IMR-90 (cell line): ENCODE data around the gene ERG28. TPM values are rescaled to one million over a fixed set of nuclear protein-coding genes. Genes with fewer than 3 reads are reported as not detected.

ENCODE experiments used
- ATAC-seq: fragments of 200-7000 bp; cut with Tn5 transposase; 2 replicates; pipeline ENCODE4 v1.9.1; 2020; ENCODE audit warnings: low read depth, mild to moderate bottlenecking, moderate library complexity
- BruUV-seq: library from RNA; stranded (reverse); fragments of 400-500 nt; replicated peaks from 2 replicates; lab custom pipeline; 2021; lab: Mats Ljungman, UMichigan
- CTCF ChIA-PET: fragments of 300-600 bp; formaldehyde crosslinking; extraction: SDS; loops from one replicate; lab custom pipeline; 2021; ENCODE audit warnings: antibody characterized with exemption; lab: Yijun Ruan, JAX
- POLR2A ChIA-PET: fragments of 300-600 bp; sonication (Branson Sonifier 250); formaldehyde crosslinking; loops from one replicate; lab custom pipeline; 2022; ENCODE audit warnings: antibody characterized with exemption; ENCODE audit not compliant: unreplicated experiment; lab: Charles Lee
- DNase-seq: peaks from one replicate; pipeline ENCODE4 v3.0.0; 2013
- H2AFZ ChIP-seq: replicated peaks from 2 replicates; pipeline ENCODE3; 2013; ENCODE audit warnings: low read length, mild to moderate bottlenecking; ENCODE audit not compliant: poor library complexity
- H2AK5ac ChIP-seq: 2 replicates; pipeline ENCODE4 v1.6.1; 2013; ENCODE audit warnings: low read depth, low read length, inconsistent platforms
- H2AK9ac ChIP-seq: replicated peaks from 2 replicates; pipeline ENCODE3; 2013; ENCODE audit warnings: mild to moderate bottlenecking, low read depth, low read length, moderate library complexity; ENCODE audit not compliant: poor library complexity
- H2BK120ac ChIP-seq: 2 replicates; pipeline ENCODE4 v1.6.1; 2013; ENCODE audit warnings: low read depth, low read length, inconsistent platforms
- H2BK15ac ChIP-seq: 3 replicates; pipeline ENCODE4 v1.6.1; 2013; ENCODE audit warnings: low read depth, low read length, inconsistent platforms
- H2BK20ac ChIP-seq: 2 replicates; pipeline ENCODE4 v1.6.1; 2013; ENCODE audit warnings: low read depth, mild to moderate bottlenecking, inconsistent platforms, low read length, moderate library complexity
- H2BK5ac ChIP-seq: 2 replicates; pipeline ENCODE4 v1.6.1; 2013; ENCODE audit warnings: mild to moderate bottlenecking, low read depth, low read length, inconsistent platforms; ENCODE audit not compliant: poor library complexity, severe bottlenecking
- H3K14ac ChIP-seq: replicated peaks from 2 replicates; pipeline ENCODE4 v1.6.1; 2013; ENCODE audit warnings: low read depth, low read length, inconsistent platforms
- H3K18ac ChIP-seq: 2 replicates; pipeline ENCODE4 v1.6.1; 2013; ENCODE audit warnings: low read depth, low read length, control low read depth
- H3K23ac ChIP-seq: 2 replicates; pipeline ENCODE4 v1.6.1; 2013; ENCODE audit warnings: low read depth, low read length, inconsistent platforms
- H3K27ac ChIP-seq: 2 replicates; pipeline ENCODE4 v1.5.1; 2013; ENCODE audit warnings: mild to moderate bottlenecking, control low read depth, low read length; ENCODE audit not compliant: insufficient read depth
- H3K27me3 ChIP-seq: 2 replicates; pipeline ENCODE4 v1.6.1; 2013; ENCODE audit warnings: low read length; ENCODE audit not compliant: control insufficient read depth, insufficient read depth
- H3K36me3 ChIP-seq: 2 replicates; pipeline ENCODE4 v1.6.1; 2013; ENCODE audit warnings: low read length, mixed read lengths; ENCODE audit not compliant: control insufficient read depth, insufficient read depth
- H3K4ac ChIP-seq: 2 replicates; pipeline ENCODE4 v1.6.1; 2013; ENCODE audit warnings: low read depth, low read length, inconsistent platforms
- H3K4me1 ChIP-seq: 2 replicates; pipeline ENCODE4 v1.6.1; 2013; ENCODE audit warnings: low read length, mixed read lengths; ENCODE audit not compliant: control insufficient read depth, insufficient read depth
- H3K4me2 ChIP-seq: 2 replicates; pipeline ENCODE4 v1.6.1; 2013; ENCODE audit warnings: low read depth, mild to moderate bottlenecking, control low read depth, low read length, moderate library complexity
- H3K4me3 ChIP-seq: 2 replicates; pipeline ENCODE4 v1.5.1; 2013; ENCODE audit warnings: low read depth, mild to moderate bottlenecking, control low read depth, low read length, moderate library complexity; ENCODE audit not compliant: insufficient read depth
- H3K56ac ChIP-seq: 2 replicates; pipeline ENCODE4 v1.6.1; 2013; ENCODE audit warnings: low read length, inconsistent platforms; ENCODE audit not compliant: insufficient read depth; ENCODE audit errors: extremely low read depth
- H3K79me1 ChIP-seq, 2 experiments: 2 replicates each; pipeline ENCODE4 v1.6.1; 2013; ENCODE audit warnings: low read length in 2 of 2, inconsistent platforms in 1 of 2, low read depth in 1 of 2
- H3K9ac ChIP-seq: 2 replicates; pipeline ENCODE4 v1.6.1; 2013; ENCODE audit warnings: low read depth, low read length, control low read depth
- H3K9me1 ChIP-seq: 2 replicates; pipeline ENCODE4 v1.6.1; 2013; ENCODE audit warnings: low read length, inconsistent platforms; ENCODE audit not compliant: insufficient read depth
- H3K9me3 ChIP-seq: 2 replicates; pipeline ENCODE4 v1.6.1; 2013; ENCODE audit warnings: low read length; ENCODE audit not compliant: control insufficient read depth, insufficient read depth
- H4K20me1 ChIP-seq: 2 replicates; pipeline ENCODE4 v1.6.1; 2013; ENCODE audit warnings: low read length, inconsistent platforms; ENCODE audit not compliant: insufficient read depth
- H4K5ac ChIP-seq: 2 replicates; pipeline ENCODE4 v1.6.1; 2013; ENCODE audit warnings: mild to moderate bottlenecking, low read depth, low read length, control low read depth
- H4K8ac ChIP-seq, 2 experiments: 2 replicates each; pipeline ENCODE4 v1.6.1; 2013; ENCODE audit warnings: low read depth in 2 of 2, low read length in 2 of 2, control low read depth in 1 of 2, inconsistent platforms in 1 of 2
- H4K91ac ChIP-seq: 2 replicates; pipeline ENCODE4 v1.6.1; 2013; ENCODE audit warnings: low read depth, low read length, inconsistent platforms; ENCODE audit not compliant: insufficient read depth
- BHLHE40 ChIP-seq: fragments of 150-350 bp; IDR thresholded peaks from 2 replicates; pipeline ENCODE4 v1.6.1; 2016; ENCODE audit warnings: mild to moderate bottlenecking, low read depth, low read length
- CEBPB ChIP-seq: IDR thresholded peaks from 2 replicates; pipeline ENCODE4 v1.6.1; 2012; ENCODE audit warnings: low read depth, low read length, improper control_type of control experiment
- CHD1 ChIP-seq: IDR thresholded peaks from 2 replicates; pipeline ENCODE4 v1.6.1; 2012; ENCODE audit warnings: low read depth, low read length, improper control_type of control experiment
- ELK1 ChIP-seq: fragments of 150-350 bp; IDR thresholded peaks from 2 replicates; pipeline ENCODE4 v1.6.1; 2016; ENCODE audit warnings: low read depth, mild to moderate bottlenecking, low read length, moderate library complexity, borderline replicate concordance
- FOS ChIP-seq: fragments of 150-350 bp; IDR thresholded peaks from 2 replicates; pipeline ENCODE4 v1.6.1; 2016; ENCODE audit warnings: low read depth, low read length
- MAFK ChIP-seq: IDR thresholded peaks from 2 replicates; pipeline ENCODE4 v1.6.1; 2012; ENCODE audit warnings: low read depth, low read length, improper control_type of control experiment
- MAZ ChIP-seq: IDR thresholded peaks from 2 replicates; pipeline ENCODE4 v1.6.1; 2012; ENCODE audit warnings: low read depth, mild to moderate bottlenecking, low read length, improper control_type of control experiment, moderate library complexity, borderline replicate concordance
- MXI1 ChIP-seq: IDR thresholded peaks from 2 replicates; pipeline ENCODE4 v1.6.1; 2012; ENCODE audit warnings: low read depth, mild to moderate bottlenecking, low read length, moderate library complexity, borderline replicate concordance
- NFE2L2 ChIP-seq: fragments of 150-350 bp; IDR thresholded peaks from 2 replicates; pipeline ENCODE4 v1.6.1; 2016; ENCODE audit warnings: low read depth, mild to moderate bottlenecking, low read length
- POLR2A ChIP-seq: IDR thresholded peaks from 2 replicates; pipeline ENCODE4 v1.6.1; 2012; ENCODE audit warnings: mild to moderate bottlenecking, low read depth, low read length
- RAD21 ChIP-seq: IDR thresholded peaks from 2 replicates; pipeline ENCODE4 v1.6.1; 2012; ENCODE audit warnings: low read length, improper control_type of control experiment
- RCOR1 ChIP-seq: IDR thresholded peaks from 2 replicates; pipeline ENCODE4 v1.6.1; 2012; ENCODE audit warnings: mild to moderate bottlenecking, low read length, improper control_type of control experiment; ENCODE audit not compliant: insufficient replicate concordance
- RFX5 ChIP-seq: IDR thresholded peaks from 2 replicates; pipeline ENCODE4 v1.8.0; 2012; ENCODE audit warnings: low read depth, mild to moderate bottlenecking, low read length, moderate library complexity
- SMC3 ChIP-seq: fragments of 150-350 bp; IDR thresholded peaks from 2 replicates; pipeline ENCODE4 v1.6.1; 2016; ENCODE audit warnings: low read depth, mild to moderate bottlenecking, antibody characterized with exemption, low read length, moderate library complexity
- USF2 ChIP-seq: fragments of 150-350 bp; IDR thresholded peaks from 2 replicates; pipeline ENCODE4 v1.6.1; 2017; ENCODE audit warnings: mild to moderate bottlenecking, antibody characterized with exemption, low read length, low read depth
- whole genome bisulfite sequencing, 2 experiments: methylation state at CpG; one replicate each; pipeline versions ENCODE4 v1.1.5 to v1.1.7; 2013; ENCODE audit warnings: missing lambda C conversion rate in 2 of 2; ENCODE audit not compliant: insufficient read length in 1 of 2; ENCODE audit errors: extremely low coverage in 2 of 2; 5-methylcytosine and 5-hydroxymethylcytosine counted together
- dilution Hi-C: fragments of 300-500 bp; cut with HindIII; formaldehyde crosslinking; loops from one replicate; pipeline ENCODE4 v1.14.3; 2018; ENCODE audit warnings: low sequenced_read_pairs; ENCODE audit not compliant: unreplicated experiment
- in situ Hi-C: fragments of 300-500 bp; cut with MboI; formaldehyde crosslinking; loops from 3 replicates; pipeline ENCODE4 v1.14.3; 2019; ENCODE audit warnings: low sequenced_read_pairs, inconsistent platforms, mixed read lengths
- intact Hi-C: fragments of 100-400 bp; cut with micrococcal nuclease; formaldehyde crosslinking; loops from 2 replicates; pipeline ENCODE4 v1.10.0; 2022
- polyA plus RNA-seq, 3 experiments: library from polyadenylated mRNA; depleted of rRNA; stranded (reverse); fragments of >200 nt; gene quantifications; 2 replicates each; pipeline ENCODE4 v1.2.3, GENCODE V29; 2012; ENCODE audit warnings: low replicate concordance in 1 of 3
- total RNA-seq: library from RNA; depleted of rRNA; stranded (reverse); fragments of >200 nt; gene quantifications from 2 replicates; pipeline ENCODE4 v1.2.3, GENCODE V29; 2012
- TF ChIP-seq, protein P1 (sequence below): conservative IDR thresholded peaks from 2 replicates; pipeline ENCODE4 v1.5.1; 2012; ENCODE audit warnings: mild to moderate bottlenecking, low read depth, low read length, improper control_type of control experiment

The ERG28 gene
- total and polyA plus RNA-seq, 2 of the 4 experiments (the other 2 are of a cell fraction), result 0.90 to 15.4 TPM

DNA sequence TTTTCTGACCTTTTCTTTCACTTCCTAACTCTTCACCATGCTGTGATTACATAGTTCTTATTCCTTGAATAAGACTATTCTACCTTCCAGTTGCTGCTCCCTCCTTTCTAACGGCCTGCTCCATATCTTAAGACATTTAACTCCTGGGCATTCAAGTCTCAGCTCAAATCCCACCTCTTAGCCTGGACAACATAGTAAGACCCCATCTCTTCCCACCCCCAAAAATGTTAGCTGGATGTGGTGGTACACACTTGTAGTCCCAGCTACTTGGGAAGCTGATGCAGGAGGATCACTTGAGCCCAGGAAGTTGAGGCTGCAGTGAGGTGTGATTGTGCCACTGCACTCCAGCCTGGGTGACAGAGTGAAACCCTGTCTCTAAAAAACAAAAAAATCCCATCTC is 10.9 kb downstream of the ERG28 start:
- H3K9me3 ChIP-seq, result no peaks in the 10 kb centered on the region
- BruUV-seq, result no TSS peak
- H2AK5ac ChIP-seq, result no peak overlapping the region
- H3K4me2 ChIP-seq, result no peak overlapping the region
- peaks cover 20% of the 10 kb centered on the region for H3K9me1 ChIP-seq
- H2BK20ac ChIP-seq, result no peak overlapping the region
- no peak for ATAC-seq
- in situ Hi-C loops (loop anchor here (5.0 kb wide), 1 partner anchor 72 kb away; the partner anchor contains the start of gene FLVCR2), dilution Hi-C loops (no loop called here), intact Hi-C loops (no loop called here)
- no peak overlapping the region for H3K23ac ChIP-seq
- H3K4ac ChIP-seq, result no peak overlapping the region
- no peaks in the 10 kb centered on the region; a peak in 1 of 4 replicates for H3K79me1 ChIP-seq
- no CpG with 5 or more reads among the region's 1 CpG for WGBS, 2 experiments
- DNase-seq, result no peak
- no peak overlapping the region for H3K27ac ChIP-seq
- no peak overlapping the region for H2BK120ac ChIP-seq
- CTCF ChIA-PET, result interaction anchor here (9.8 kb wide), 1 partner anchor 72 kb away, joined by 125 read pairs; the partner anchor contains the start of gene FLVCR2
- no peak overlapping the region for H4K5ac ChIP-seq
- TF ChIP-seq FOS, result no peak
- no peak for TF ChIP-seq SMC3
- no peak for TF ChIP-seq ELK1
- no peak for TF ChIP-seq MAFK
- TF ChIP-seq RCOR1, result no peak
- TF ChIP-seq MAZ, result no peak
- TF ChIP-seq NFE2L2, result no peak
- TF ChIP-seq CHD1, result no peak
- TF ChIP-seq MXI1, result no peak
- TF ChIP-seq, protein P1, sequence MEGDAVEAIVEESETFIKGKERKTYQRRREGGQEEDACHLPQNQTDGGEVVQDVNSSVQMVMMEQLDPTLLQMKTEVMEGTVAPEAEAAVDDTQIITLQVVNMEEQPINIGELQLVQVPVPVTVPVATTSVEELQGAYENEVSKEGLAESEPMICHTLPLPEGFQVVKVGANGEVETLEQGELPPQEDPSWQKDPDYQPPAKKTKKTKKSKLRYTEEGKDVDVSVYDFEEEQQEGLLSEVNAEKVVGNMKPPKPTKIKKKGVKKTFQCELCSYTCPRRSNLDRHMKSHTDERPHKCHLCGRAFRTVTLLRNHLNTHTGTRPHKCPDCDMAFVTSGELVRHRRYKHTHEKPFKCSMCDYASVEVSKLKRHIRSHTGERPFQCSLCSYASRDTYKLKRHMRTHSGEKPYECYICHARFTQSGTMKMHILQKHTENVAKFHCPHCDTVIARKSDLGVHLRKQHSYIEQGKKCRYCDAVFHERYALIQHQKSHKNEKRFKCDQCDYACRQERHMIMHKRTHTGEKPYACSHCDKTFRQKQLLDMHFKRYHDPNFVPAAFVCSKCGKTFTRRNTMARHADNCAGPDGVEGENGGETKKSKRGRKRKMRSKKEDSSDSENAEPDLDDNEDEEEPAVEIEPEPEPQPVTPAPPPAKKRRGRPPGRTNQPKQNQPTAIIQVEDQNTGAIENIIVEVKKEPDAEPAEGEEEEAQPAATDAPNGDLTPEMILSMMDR, result no peak
- no peak for TF ChIP-seq BHLHE40
- no peak for TF ChIP-seq RAD21
- TF ChIP-seq RFX5, result no peak
- no peak for TF ChIP-seq CEBPB
- TF ChIP-seq USF2, result no peak
- no peak for TF ChIP-seq POLR2A
- no peak overlapping the region for H2BK5ac ChIP-seq
- peaks cover 21% of the 10 kb centered on the region for H3K4me1 ChIP-seq
- H3K4me3 ChIP-seq, result no peak overlapping the region
- H2BK15ac ChIP-seq, result no peak overlapping the region
- H2AFZ ChIP-seq, result no peak overlapping the region
- H4K91ac ChIP-seq, result no peak overlapping the region
- H3K27me3 ChIP-seq, result no peaks in the 10 kb centered on the region
- no peak overlapping the region for H3K56ac ChIP-seq
- H2AK9ac ChIP-seq, result no peak overlapping the region
- peaks cover 9% of the 10 kb centered on the region; the same call in 1 of the 2 replicates for H3K36me3 ChIP-seq
- peaks cover 3% of the 10 kb centered on the region; the same call in 1 of the 2 replicates for H4K20me1 ChIP-seq
- no peak overlapping the region for H3K18ac ChIP-seq
- POLR2A ChIA-PET, result no interaction called here
- no peak overlapping the region for H4K8ac ChIP-seq
- H3K14ac ChIP-seq, result no peak overlapping the region
- no peak overlapping the region for H3K9ac ChIP-seq
